Hepatocyte (in vitro differentiated cells): ENCODE results near the gene NUDT14. TPM values are rescaled to one million over a fixed set of nuclear protein-coding genes. Genes with fewer than 3 reads are reported as not detected.

Experiments
- DNase-seq: peaks from one replicate; pipeline ENCODE4 v3.0.0-alpha.2; 2016; ENCODE audit warnings: low spot score
- H2AFZ ChIP-seq: fragments of 200-600 bp; sonication (generic); 2 replicates; pipeline ENCODE4 v1.6.0; 2016; ENCODE audit warnings: antibody characterized with exemption, mild to moderate bottlenecking
- H3K27ac ChIP-seq: fragments of 200-600 bp; sonication (generic); 2 replicates; pipeline ENCODE4 v1.5.1; 2016; ENCODE audit warnings: mild to moderate bottlenecking
- H3K27me3 ChIP-seq: fragments of 200-600 bp; sonication (generic); 2 replicates; pipeline ENCODE4 v1.6.1; 2016
- H3K36me3 ChIP-seq: fragments of 200-600 bp; sonication (generic); replicated peaks from 2 replicates; pipeline ENCODE4 v1.5.1; 2016; ENCODE audit warnings: low read depth; ENCODE audit not compliant: insufficient read depth
- H3K4me1 ChIP-seq: fragments of 200-600 bp; sonication (generic); 2 replicates; pipeline ENCODE4 v1.5.1; 2016; ENCODE audit warnings: mild to moderate bottlenecking, moderate library complexity; ENCODE audit not compliant: insufficient read depth
- H3K4me2 ChIP-seq: fragments of 200-600 bp; sonication (generic); 2 replicates; pipeline ENCODE4 v1.6.0; 2016
- H3K4me3 ChIP-seq: fragments of 200-600 bp; sonication (generic); 2 replicates; pipeline ENCODE4 v1.5.1; 2016; ENCODE audit warnings: mild to moderate bottlenecking
- H3K79me2 ChIP-seq: fragments of 200-600 bp; sonication (generic); 2 replicates; pipeline ENCODE4 v1.6.0; 2017; ENCODE audit warnings: mild to moderate bottlenecking
- H3K9me2 ChIP-seq: fragments of 200-600 bp; sonication (generic); replicated peaks from 2 replicates; pipeline ENCODE4 v1.6.0; 2017; ENCODE audit warnings: mild to moderate bottlenecking; ENCODE audit not compliant: insufficient read depth
- H3K9me3 ChIP-seq: fragments of 200-600 bp; sonication (generic); 2 replicates; pipeline ENCODE4 v1.5.1; 2016; ENCODE audit warnings: low read depth, mild to moderate bottlenecking
- H4K20me1 ChIP-seq: fragments of 200-600 bp; sonication (generic); 2 replicates; pipeline ENCODE4 v1.6.0; 2016; ENCODE audit warnings: mild to moderate bottlenecking; ENCODE audit not compliant: insufficient read depth, poor library complexity, severe bottlenecking
- EZH2 ChIP-seq: fragments of 200-600 bp; sonication (generic); IDR thresholded peaks from 2 replicates; pipeline ENCODE4 v1.6.1; 2016; ENCODE audit warnings: antibody characterized with exemption, mild to moderate bottlenecking, borderline replicate concordance
- EZH2phosphoT487 ChIP-seq: fragments of 200-600 bp; sonication (generic); IDR thresholded peaks from one replicate; pipeline ENCODE4 v1.6.1; 2018; ENCODE audit warnings: antibody characterized with exemption, mild to moderate bottlenecking, low read depth, moderate library complexity; ENCODE audit not compliant: unreplicated experiment, severe bottlenecking
- WGBS: methylation state at CpG from one replicate; pipeline ENCODE4 v1.1.6; 2016; ENCODE audit warnings: low lambda C conversion rate; ENCODE audit errors: missing lambda C conversion rate; 5-methylcytosine and 5-hydroxymethylcytosine counted together
- polyA plus RNA-seq: library from polyadenylated mRNA; unstranded; fragments of >200 nt; fragmentation: Nextera tagmentation; extraction: Ambion mirVana; gene quantifications from 2 replicates; pipeline ENCODE4 v1.2.1, GENCODE V29; 2016
- total RNA-seq: library from RNA; depleted of rRNA; stranded (reverse); fragments of >200 nt; gene quantifications from 2 replicates; pipeline ENCODE4 v1.2.3, GENCODE V29; 2014
- TF ChIP-seq, protein P1 (sequence below): fragments of 200-600 bp; sonication (generic); IDR thresholded peaks from 2 replicates; pipeline ENCODE4 v1.5.1; 2016; ENCODE audit warnings: antibody characterized with exemption, mild to moderate bottlenecking; ENCODE audit not compliant: poor library complexity

NUDT14 gene
- total and polyA plus RNA-seq, 2 experiments from 2014 or later: 47.4 to 98.1 TPM

DNA sequence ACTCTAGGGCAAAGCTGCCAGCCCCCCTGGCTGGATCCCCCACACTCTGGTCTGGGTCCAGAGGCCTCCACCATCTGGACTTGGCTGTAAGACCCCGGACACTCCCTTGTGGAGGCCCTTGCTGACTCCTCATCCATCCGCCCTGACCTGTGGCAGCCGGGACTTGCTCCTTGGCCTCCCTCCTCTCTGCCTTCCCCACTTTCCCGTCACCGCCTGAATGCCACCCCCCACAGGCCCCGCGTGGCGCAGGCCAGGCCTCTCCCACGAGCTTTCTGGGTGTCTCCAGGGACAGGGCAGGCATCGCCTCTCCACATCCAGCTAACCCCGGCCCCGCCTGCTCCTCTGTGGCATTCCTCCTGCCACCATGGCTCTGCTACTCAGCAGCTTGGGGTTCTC, 26.6 kb downstream of the NUDT14 start:
- no peaks in the 10 kb centered on the region for H3K9me2 ChIP-seq
- H3K4me1 ChIP-seq: no peaks in the 10 kb centered on the region
- no peak for TF ChIP-seq EZH2phosphoT487
- TF ChIP-seq, protein P1, sequence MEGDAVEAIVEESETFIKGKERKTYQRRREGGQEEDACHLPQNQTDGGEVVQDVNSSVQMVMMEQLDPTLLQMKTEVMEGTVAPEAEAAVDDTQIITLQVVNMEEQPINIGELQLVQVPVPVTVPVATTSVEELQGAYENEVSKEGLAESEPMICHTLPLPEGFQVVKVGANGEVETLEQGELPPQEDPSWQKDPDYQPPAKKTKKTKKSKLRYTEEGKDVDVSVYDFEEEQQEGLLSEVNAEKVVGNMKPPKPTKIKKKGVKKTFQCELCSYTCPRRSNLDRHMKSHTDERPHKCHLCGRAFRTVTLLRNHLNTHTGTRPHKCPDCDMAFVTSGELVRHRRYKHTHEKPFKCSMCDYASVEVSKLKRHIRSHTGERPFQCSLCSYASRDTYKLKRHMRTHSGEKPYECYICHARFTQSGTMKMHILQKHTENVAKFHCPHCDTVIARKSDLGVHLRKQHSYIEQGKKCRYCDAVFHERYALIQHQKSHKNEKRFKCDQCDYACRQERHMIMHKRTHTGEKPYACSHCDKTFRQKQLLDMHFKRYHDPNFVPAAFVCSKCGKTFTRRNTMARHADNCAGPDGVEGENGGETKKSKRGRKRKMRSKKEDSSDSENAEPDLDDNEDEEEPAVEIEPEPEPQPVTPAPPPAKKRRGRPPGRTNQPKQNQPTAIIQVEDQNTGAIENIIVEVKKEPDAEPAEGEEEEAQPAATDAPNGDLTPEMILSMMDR: no peak
- TF ChIP-seq EZH2: no peak
- H3K4me3 ChIP-seq: no peak overlapping the region
- DNase-seq: no peak
- H3K9me3 ChIP-seq: no peaks in the 10 kb centered on the region
- no peaks in the 10 kb centered on the region for H3K36me3 ChIP-seq
- 93% methylated on average over 8 of the region's 12 CpGs for WGBS
- H3K79me2 ChIP-seq: no peaks in the 10 kb centered on the region
- no peak overlapping the region for H3K4me2 ChIP-seq
- H2AFZ ChIP-seq: no peak overlapping the region
- no peaks in the 10 kb centered on the region for H4K20me1 ChIP-seq
- no peaks in the 10 kb centered on the region for H3K27me3 ChIP-seq
- no peak overlapping the region for H3K27ac ChIP-seq

DNA sequence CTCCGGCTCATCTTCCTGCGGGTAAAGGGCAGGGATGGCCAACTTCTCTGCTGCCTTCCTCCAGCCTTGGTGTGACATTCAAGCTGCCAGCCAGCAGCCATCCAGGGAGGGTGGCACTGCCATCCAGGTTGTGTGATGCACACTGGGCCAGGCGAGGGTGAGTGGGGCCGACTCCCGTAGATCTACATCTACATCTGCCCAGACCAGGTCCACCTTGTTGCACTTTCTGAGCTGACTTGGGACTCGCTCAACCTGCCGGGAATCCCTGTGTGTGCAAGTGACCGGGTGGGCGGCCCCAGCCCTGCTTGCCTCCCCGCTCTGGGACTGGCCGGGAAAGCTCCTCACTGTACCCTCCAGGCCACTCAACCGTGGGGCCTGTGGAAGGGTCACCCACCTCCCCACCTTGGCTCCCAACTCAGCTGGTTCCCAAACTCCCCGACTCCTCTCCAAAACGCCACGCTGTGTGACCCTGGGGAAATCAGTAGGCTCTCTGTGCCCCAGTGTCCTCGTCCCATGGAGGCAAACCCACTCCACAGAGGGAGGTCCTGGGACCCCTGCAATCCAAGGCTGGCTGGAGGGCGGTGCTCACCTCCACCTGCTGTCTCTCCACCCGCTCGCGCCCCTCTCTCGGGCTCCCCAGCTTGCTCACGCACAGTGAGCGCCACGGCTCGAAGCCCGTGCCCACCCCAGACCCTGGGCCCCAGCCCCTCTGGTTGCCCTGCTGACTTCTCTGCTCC, 27.2 kb downstream of the NUDT14 start:
- DNase-seq: no peak
- H3K27me3 ChIP-seq: no peaks in the 10 kb centered on the region
- no peak for TF ChIP-seq EZH2phosphoT487
- TF ChIP-seq, protein P1: no peak
- TF ChIP-seq EZH2: no peak
- H4K20me1 ChIP-seq: no peaks in the 10 kb centered on the region
- H3K36me3 ChIP-seq: no peaks in the 10 kb centered on the region
- H3K4me2 ChIP-seq: no peak overlapping the region
- H3K4me3 ChIP-seq: no peak overlapping the region
- no peak overlapping the region for H2AFZ ChIP-seq
- H3K9me3 ChIP-seq: no peaks in the 10 kb centered on the region
- WGBS: 93% methylated on average over 22 of the region's 26 CpGs
- H3K4me1 ChIP-seq: no peaks in the 10 kb centered on the region
- H3K27ac ChIP-seq: no peak overlapping the region
- H3K9me2 ChIP-seq: no peaks in the 10 kb centered on the region
- H3K79me2 ChIP-seq: no peaks in the 10 kb centered on the region

DNA sequence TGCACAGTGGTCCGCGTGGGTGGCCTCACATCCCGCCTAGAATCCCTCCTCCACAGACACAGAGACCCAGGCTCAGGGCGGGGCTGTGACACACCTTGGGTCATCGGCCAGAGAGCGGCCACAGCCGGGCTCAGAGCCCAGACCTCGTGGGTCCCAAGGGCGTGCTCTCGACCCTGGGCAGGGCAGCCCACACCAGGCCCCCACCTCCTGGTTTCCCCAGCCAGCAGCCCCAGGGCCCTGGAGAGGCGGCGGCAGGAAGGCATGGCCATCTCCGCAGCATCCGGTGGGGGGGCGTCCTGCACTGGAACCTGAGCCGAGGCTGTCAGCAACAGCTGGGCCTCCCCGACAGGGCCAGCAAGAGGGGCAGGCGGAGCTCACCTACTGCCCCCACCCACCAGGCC, 27.8 kb downstream of the NUDT14 start:
- H3K79me2 ChIP-seq: no peaks in the 10 kb centered on the region
- no peak for DNase-seq
- H3K27ac ChIP-seq: no peak overlapping the region

More for the DNA sequence above, 27.8 kb downstream of the NUDT14 start:
- no peaks in the 10 kb centered on the region for H3K9me3 ChIP-seq
- TF ChIP-seq EZH2 (no peak), EZH2phosphoT487 (no peak)
- TF ChIP-seq, protein P1: no peak
- H3K4me1 ChIP-seq: no peaks in the 10 kb centered on the region
- H3K9me2 ChIP-seq: no peaks in the 10 kb centered on the region
- H4K20me1 ChIP-seq: no peaks in the 10 kb centered on the region
- WGBS: 83% methylated on average over 16 of the region's 18 CpGs
- H3K4me2 ChIP-seq: no peak overlapping the region
- no peak overlapping the region for H3K4me3 ChIP-seq
- H3K27me3 ChIP-seq: no peaks in the 10 kb centered on the region
- no peak overlapping the region for H2AFZ ChIP-seq
- H3K36me3 ChIP-seq: no peaks in the 10 kb centered on the region
